Trophoblast cell (in vitro differentiated cells and primary cell): ENCODE data around the gene CDH18.

Source experiments
- DNase-seq, 2 donors: peaks; one replicate each; pipeline ENCODE4 v3.0.0-alpha.2; 2016
- H2AFZ ChIP-seq: 2 replicates; pipeline ENCODE4 v1.6.1; 2013; ENCODE audit warnings: low read length, moderate library complexity, mild to moderate bottlenecking; ENCODE audit not compliant: insufficient read depth, poor library complexity
- H2AK5ac ChIP-seq: 2 replicates; pipeline ENCODE4 v1.6.1; 2013; ENCODE audit warnings: mild to moderate bottlenecking, low read length
- H2BK120ac ChIP-seq: 2 replicates; pipeline ENCODE4 v1.6.1; 2013; ENCODE audit warnings: low read length, mild to moderate bottlenecking, moderate library complexity; ENCODE audit not compliant: insufficient read depth, poor library complexity
- H2BK12ac ChIP-seq: 2 replicates; pipeline ENCODE4 v1.6.1; 2013; ENCODE audit warnings: mild to moderate bottlenecking, low read length, moderate library complexity
- H2BK5ac ChIP-seq: 2 replicates; pipeline ENCODE4 v1.6.1; 2013; ENCODE audit warnings: low read length, low read depth, moderate library complexity, mild to moderate bottlenecking; ENCODE audit not compliant: poor library complexity
- H3K14ac ChIP-seq: 2 replicates; pipeline ENCODE4 v1.6.1; 2013; ENCODE audit warnings: mild to moderate bottlenecking, low read length
- H3K18ac ChIP-seq: 2 replicates; pipeline ENCODE4 v1.6.1; 2013; ENCODE audit warnings: mild to moderate bottlenecking, low read length
- H3K23ac ChIP-seq: 2 replicates; pipeline ENCODE4 v1.6.1; 2013; ENCODE audit warnings: low read length
- H3K27ac ChIP-seq: 2 replicates; pipeline ENCODE4 v1.5.1; 2013; ENCODE audit warnings: low read depth, mild to moderate bottlenecking, inconsistent platforms, low read length, moderate library complexity
- H3K27me3 ChIP-seq: 2 replicates; pipeline ENCODE4 v1.6.1; 2013; ENCODE audit warnings: inconsistent platforms, mild to moderate bottlenecking, low read length, moderate library complexity; ENCODE audit not compliant: insufficient read depth
- H3K36me3 ChIP-seq, 2 experiments: 1 replicate in 1 of 2; 2 replicates in 1 of 2; pipeline ENCODE4 v1.6.1; 2013; ENCODE audit warnings: low read length in 2 of 2, mild to moderate bottlenecking in 2 of 2, moderate library complexity in 1 of 2; ENCODE audit not compliant: insufficient read depth in 2 of 2, control insufficient read depth in 1 of 2
- H3K4ac ChIP-seq: 2 replicates; pipeline ENCODE4 v1.6.1; 2013; ENCODE audit warnings: low read depth, mild to moderate bottlenecking, low read length, moderate library complexity
- H3K4me1 ChIP-seq, 2 experiments: 1 replicate in 1 of 2; 2 replicates in 1 of 2; pipeline ENCODE4 v1.6.1; 2013; ENCODE audit warnings: low read length in 2 of 2, mild to moderate bottlenecking in 2 of 2, moderate library complexity in 1 of 2; ENCODE audit not compliant: insufficient read depth in 2 of 2, control insufficient read depth in 1 of 2
- H3K4me2 ChIP-seq: 2 replicates; pipeline ENCODE4 v1.6.1; 2013; ENCODE audit warnings: inconsistent platforms, mild to moderate bottlenecking, low read length, moderate library complexity
- H3K4me3 ChIP-seq: 2 replicates; pipeline ENCODE4 v1.5.1; 2013; ENCODE audit warnings: mild to moderate bottlenecking, low read depth, low read length, inconsistent platforms
- H3K79me1 ChIP-seq: one replicate; pipeline ENCODE4 v1.6.1; 2013; ENCODE audit warnings: low read length
- H3K79me2 ChIP-seq: 2 replicates; pipeline ENCODE4 v1.6.1; 2013; ENCODE audit warnings: low read length, mild to moderate bottlenecking; ENCODE audit not compliant: control insufficient read depth, insufficient read depth, poor library complexity
- H3K9ac ChIP-seq: 2 replicates; pipeline ENCODE4 v1.6.1; 2013; ENCODE audit warnings: mild to moderate bottlenecking, low read length
- H3K9me3 ChIP-seq: 2 replicates; pipeline ENCODE4 v1.6.1; 2013; ENCODE audit warnings: low read depth, mild to moderate bottlenecking, control low read depth, inconsistent platforms, low read length; ENCODE audit not compliant: insufficient read depth
- H4K12ac ChIP-seq: 2 replicates; pipeline ENCODE4 v1.6.1; 2013; ENCODE audit warnings: low read depth, mild to moderate bottlenecking, low read length, moderate library complexity
- H4K8ac ChIP-seq: 2 replicates; pipeline ENCODE4 v1.6.1; 2013; ENCODE audit warnings: low read depth, mild to moderate bottlenecking, low read length, moderate library complexity
- H4K91ac ChIP-seq: one replicate; pipeline ENCODE4 v1.6.1; 2013; ENCODE audit warnings: low read depth, mild to moderate bottlenecking, low read length, moderate library complexity
- WGBS: extraction: QIAGEN DNeasy Blood & Tissue Kit; methylation state at CpG from one replicate; pipeline ENCODE4 v1.1.7; 2013; ENCODE audit warnings: missing lambda C conversion rate; ENCODE audit not compliant: insufficient read length, insufficient coverage; ENCODE audit errors: extremely low coverage; 5-methylcytosine and 5-hydroxymethylcytosine counted together

Gene CDH18

DNA sequence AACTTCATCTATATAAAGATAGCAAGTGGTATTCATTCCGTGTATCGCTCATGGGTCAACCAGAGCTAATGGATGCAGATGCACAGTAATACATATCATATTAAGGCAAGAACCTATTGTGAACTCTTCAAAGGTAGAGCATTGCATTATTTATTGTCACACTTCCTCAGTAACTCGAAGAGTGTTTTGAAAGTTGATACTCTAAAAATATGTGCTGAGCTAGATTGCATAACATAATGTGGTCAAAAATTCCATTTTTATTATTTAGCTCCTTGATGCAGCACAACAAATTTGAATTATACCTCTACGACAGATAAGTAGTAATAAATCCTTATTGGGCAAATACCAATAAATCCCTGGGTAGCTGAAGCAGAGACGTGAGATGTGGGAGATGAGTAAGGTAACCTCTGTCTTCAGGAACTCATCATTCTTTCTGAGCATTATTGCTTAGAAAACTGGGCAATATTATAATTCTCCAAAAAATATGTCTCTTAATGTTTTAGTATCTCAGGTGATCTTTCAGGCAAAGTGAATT is 70.3 kb downstream of the CDH18 start:
- no peak overlapping the region for H3K4me3 ChIP-seq
- no peak overlapping the region for H2AK5ac ChIP-seq
- DNase-seq = no peak
- H2BK120ac ChIP-seq = no peak overlapping the region
- no peaks in the 10 kb centered on the region for H3K79me2 ChIP-seq
- H3K4me2 ChIP-seq = no peak overlapping the region
- no peak overlapping the region for H4K91ac ChIP-seq
- H2BK12ac ChIP-seq = no peak overlapping the region
- no peak overlapping the region for H3K23ac ChIP-seq
- no peaks in the 10 kb centered on the region for H3K4me1 ChIP-seq
- H3K18ac ChIP-seq = no peak overlapping the region
- H4K8ac ChIP-seq = no peak overlapping the region
- WGBS = no CpG with 5 or more reads among the region's 5 CpGs
- H3K27ac ChIP-seq = no peak overlapping the region
- H3K27me3 ChIP-seq = no peaks in the 10 kb centered on the region
- H3K9ac ChIP-seq = no peak overlapping the region
- no peak overlapping the region for H4K12ac ChIP-seq
- no peak overlapping the region for H2BK5ac ChIP-seq
- no peak overlapping the region for H3K4ac ChIP-seq
- no peaks in the 10 kb centered on the region for H3K36me3 ChIP-seq
- H3K14ac ChIP-seq = no peak overlapping the region
- H3K9me3 ChIP-seq = no peaks in the 10 kb centered on the region
- H2AFZ ChIP-seq = no peak overlapping the region
- H3K79me1 ChIP-seq = no peaks in the 10 kb centered on the region

DNA sequence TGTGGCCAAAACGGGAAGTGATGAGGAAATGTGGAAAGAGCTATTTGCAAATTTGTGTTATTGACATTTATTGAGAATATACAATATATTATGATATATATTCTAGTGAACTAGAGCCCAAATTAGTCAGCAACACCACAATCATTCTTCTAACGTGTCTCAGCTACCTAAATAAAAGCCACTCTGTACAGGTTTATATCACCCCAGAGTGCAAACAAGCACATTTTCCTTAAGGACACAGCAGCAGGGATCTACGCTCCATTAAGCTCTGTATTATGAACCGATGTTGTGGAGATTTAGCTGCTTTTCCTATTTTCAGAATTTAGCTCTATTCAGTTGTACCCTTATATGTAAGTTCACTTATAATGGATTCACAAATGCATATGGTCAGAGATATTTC is 77.9 kb downstream of the CDH18 start:
- H3K9me3 ChIP-seq = no peaks in the 10 kb centered on the region
- no CpG with 5 or more reads among the region's 4 CpGs for WGBS
- H2BK12ac ChIP-seq = no peak overlapping the region
- no peak overlapping the region for H2AK5ac ChIP-seq
- H3K27ac ChIP-seq = no peak overlapping the region
- no peaks in the 10 kb centered on the region for H3K79me1 ChIP-seq
- no peak overlapping the region for H3K4me3 ChIP-seq
- H3K4me1 ChIP-seq = no peaks in the 10 kb centered on the region
- H3K79me2 ChIP-seq = no peaks in the 10 kb centered on the region
- no peak overlapping the region for H2BK120ac ChIP-seq
- H2AFZ ChIP-seq = no peak overlapping the region
- no peak overlapping the region for H3K23ac ChIP-seq
- no peak overlapping the region for H3K4ac ChIP-seq
- H2BK5ac ChIP-seq = no peak overlapping the region
- H3K36me3 ChIP-seq = no peaks in the 10 kb centered on the region
- no peak overlapping the region for H4K91ac ChIP-seq
- H3K18ac ChIP-seq = no peak overlapping the region
- no peak overlapping the region for H4K12ac ChIP-seq
- H3K4me2 ChIP-seq = no peak overlapping the region
- DNase-seq = no peak
- no peak overlapping the region for H4K8ac ChIP-seq
- no peak overlapping the region for H3K14ac ChIP-seq
- no peaks in the 10 kb centered on the region for H3K27me3 ChIP-seq
- H3K9ac ChIP-seq = no peak overlapping the region

DNA sequence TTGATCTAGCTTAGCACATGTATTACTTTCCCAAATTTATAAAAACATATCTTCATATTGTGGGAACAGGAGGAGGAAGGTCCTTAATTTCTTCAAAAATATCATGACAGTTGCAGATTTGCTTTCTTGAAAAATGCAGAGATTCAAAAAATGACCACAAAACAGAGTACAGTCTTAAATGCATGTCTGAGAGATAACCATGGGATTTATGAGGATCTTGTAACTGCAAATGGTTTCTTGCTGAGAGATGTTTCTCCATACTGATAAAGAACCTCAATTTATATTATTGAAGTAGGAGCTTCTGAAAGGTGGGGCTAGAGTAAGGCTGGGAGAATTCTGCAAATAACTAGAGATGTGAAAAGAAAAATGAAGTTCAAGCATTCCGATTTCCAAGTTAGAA is 83.2 kb downstream of the CDH18 start:
- H3K9me3 ChIP-seq = no peaks in the 10 kb centered on the region
- no peak overlapping the region for H3K14ac ChIP-seq
- no peaks in the 10 kb centered on the region for H3K79me2 ChIP-seq
- H3K4me1 ChIP-seq = no peaks in the 10 kb centered on the region
- H2AFZ ChIP-seq = no peak overlapping the region
- H3K23ac ChIP-seq = no peak overlapping the region
- H4K91ac ChIP-seq = no peak overlapping the region
- H4K12ac ChIP-seq = no peak overlapping the region
- H2BK5ac ChIP-seq = no peak overlapping the region
- no peak overlapping the region for H3K4me2 ChIP-seq
- H3K27me3 ChIP-seq = no peaks in the 10 kb centered on the region
- no peak overlapping the region for H3K4me3 ChIP-seq
- H2BK12ac ChIP-seq = no peak overlapping the region
- H2BK120ac ChIP-seq = no peak overlapping the region
- no peak overlapping the region for H4K8ac ChIP-seq
- no peaks in the 10 kb centered on the region for H3K36me3 ChIP-seq
- H2AK5ac ChIP-seq = no peak overlapping the region
- H3K27ac ChIP-seq = no peak overlapping the region
- no peaks in the 10 kb centered on the region for H3K79me1 ChIP-seq
- no CpG with 5 or more reads among the region's 1 CpG for WGBS
- DNase-seq = no peak
- H3K9ac ChIP-seq = no peak overlapping the region
- no peak overlapping the region for H3K18ac ChIP-seq
- H3K4ac ChIP-seq = no peak overlapping the region

DNA sequence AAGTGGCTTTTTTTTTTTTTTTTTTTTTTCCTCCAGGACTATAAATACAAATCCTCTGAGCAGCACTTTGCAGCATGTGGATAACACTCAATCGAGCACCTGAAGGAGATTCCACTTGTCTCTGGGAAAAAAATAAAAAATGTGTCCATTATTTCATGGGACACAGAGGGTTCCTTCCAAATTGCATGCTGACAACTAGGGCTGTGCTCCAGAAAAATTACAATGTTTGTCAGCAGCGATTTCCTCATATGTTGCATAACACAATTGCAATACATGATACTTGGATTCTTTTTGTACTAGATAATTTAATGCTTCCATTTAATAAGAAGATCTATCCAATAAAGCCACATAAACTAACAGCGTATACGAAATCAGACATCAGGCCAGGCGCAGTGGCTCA is 84.4 kb downstream of the CDH18 start:
- no CpG with 5 or more reads among the region's 5 CpGs for WGBS

More for the DNA sequence above, 84.4 kb downstream of the CDH18 start:
- Histone ChIP-seq H2AK5ac (no peak overlapping the region), H3K14ac (no peak overlapping the region), H3K27me3 (no peaks in the 10 kb centered on the region), H3K9ac (no peak overlapping the region), H4K91ac (no peak overlapping the region), H2BK5ac (no peak overlapping the region), H3K9me3 (no peaks in the 10 kb centered on the region), H2BK120ac (no peak overlapping the region), H3K4me3 (no peak overlapping the region), H2AFZ (no peak overlapping the region), H4K12ac (no peak overlapping the region), H4K8ac (no peak overlapping the region), H3K18ac (no peak overlapping the region), H3K4me1 (no peaks in the 10 kb centered on the region), H3K79me2 (no peaks in the 10 kb centered on the region), H3K4ac (no peak overlapping the region), H3K23ac (no peak overlapping the region), H3K36me3 (no peaks in the 10 kb centered on the region), H3K27ac (no peak overlapping the region), H3K4me2 (no peak overlapping the region), H3K79me1 (no peaks in the 10 kb centered on the region), H2BK12ac (no peak overlapping the region)
- DNase-seq = no peak
